A673 (cell line): ENCODE results near the gene GABRP. TPM values are rescaled to one million over a fixed set of nuclear protein-coding genes. Genes with fewer than 3 reads are reported as not detected.

Experiments used
- BruUV-seq: library from RNA; stranded (reverse); fragments of 400-500 nt; replicated peaks from 2 replicates; lab custom pipeline; 2021; lab: Mats Ljungman, UMichigan
- CTCF ChIA-PET: fragments of 300-600 bp; sonication (Branson Sonifier 250); formaldehyde crosslinking; loops from one replicate; lab custom pipeline; 2022; ENCODE audit warnings: antibody characterized with exemption; lab: Charles Lee
- POLR2A ChIA-PET: fragments of 300-600 bp; sonication (Branson Sonifier 250); formaldehyde crosslinking; loops from one replicate; lab custom pipeline; 2022; ENCODE audit warnings: antibody characterized with exemption; ENCODE audit not compliant: low non-redundant PET; lab: Charles Lee
- DNase-seq: peaks from one replicate; pipeline ENCODE4 v3.0.0-alpha.2; 2015; ENCODE audit warnings: low spot score
- H3K27ac ChIP-seq: fragments of 200-600 bp; sonication (generic); 2 replicates; pipeline ENCODE4 v1.5.1; 2016; ENCODE audit warnings: mixed run types, low read depth, mild to moderate bottlenecking, mixed read lengths, antibody characterized with exemption, low read length; ENCODE audit not compliant: poor library complexity, severe bottlenecking
- H3K27me3 ChIP-seq: fragments of 200-600 bp; sonication (generic); replicated peaks from 2 replicates; pipeline ENCODE4 v1.6.1; 2017; ENCODE audit warnings: mixed run types, low read depth, mild to moderate bottlenecking, mixed read lengths, antibody characterized with exemption, low read length; ENCODE audit not compliant: insufficient read depth, poor library complexity
- H3K36me3 ChIP-seq: fragments of 200-600 bp; sonication (generic); 2 replicates; pipeline ENCODE4 v1.6.1; 2016; ENCODE audit warnings: mixed run types, mild to moderate bottlenecking, mixed read lengths, antibody characterized with exemption, low read length; ENCODE audit not compliant: insufficient read depth, poor library complexity, severe bottlenecking
- H3K4me1 ChIP-seq: fragments of 200-600 bp; sonication (generic); 2 replicates; pipeline ENCODE4 v1.6.1; 2017; ENCODE audit warnings: mixed run types, mild to moderate bottlenecking, mixed read lengths, antibody characterized with exemption, low read length; ENCODE audit not compliant: insufficient read depth, poor library complexity, severe bottlenecking
- H3K4me3 ChIP-seq: fragments of 200-600 bp; sonication (generic); 2 replicates; pipeline ENCODE4 v1.5.1; 2016; ENCODE audit warnings: low read depth, mixed run types, mild to moderate bottlenecking, mixed read lengths, low read length; ENCODE audit not compliant: poor library complexity, severe bottlenecking
- H3K9me3 ChIP-seq: fragments of 200-600 bp; sonication (generic); 2 replicates; pipeline ENCODE4 v1.6.1; 2016; ENCODE audit warnings: mixed run types, low read depth, mild to moderate bottlenecking, mixed read lengths, antibody characterized with exemption, low read length; ENCODE audit not compliant: poor library complexity, severe bottlenecking
- CTCF ChIP-seq: fragments of 300-800, 200-600 bp; sonication (generic); conservative IDR thresholded peaks from 2 replicates; pipeline ENCODE4 v1.5.1; 2017; ENCODE audit warnings: low read depth, mild to moderate bottlenecking, antibody characterized with exemption, low read length, moderate library complexity, mixed read lengths
- EZH2 ChIP-seq: fragments of 200-600 bp; sonication (generic); IDR thresholded peaks from 2 replicates; pipeline ENCODE4 v1.6.1; 2017; ENCODE audit warnings: borderline replicate concordance, low read depth, mild to moderate bottlenecking, mixed read lengths, antibody characterized with exemption, low read length; ENCODE audit not compliant: poor library complexity, severe bottlenecking
- intact Hi-C: fragments of 100-400 bp; cut with micrococcal nuclease; formaldehyde crosslinking; loops from one replicate; pipeline ENCODE4 v1.10.0; 2022; ENCODE audit not compliant: unreplicated experiment
- total RNA-seq: library from RNA; stranded (reverse); gene quantifications from 2 replicates; pipeline ENCODE4 v1.2.3, GENCODE V29; 2021

Gene GABRP
- total RNA-seq, 1 experiment from 2014 or later = 0.09 TPM

DNA sequence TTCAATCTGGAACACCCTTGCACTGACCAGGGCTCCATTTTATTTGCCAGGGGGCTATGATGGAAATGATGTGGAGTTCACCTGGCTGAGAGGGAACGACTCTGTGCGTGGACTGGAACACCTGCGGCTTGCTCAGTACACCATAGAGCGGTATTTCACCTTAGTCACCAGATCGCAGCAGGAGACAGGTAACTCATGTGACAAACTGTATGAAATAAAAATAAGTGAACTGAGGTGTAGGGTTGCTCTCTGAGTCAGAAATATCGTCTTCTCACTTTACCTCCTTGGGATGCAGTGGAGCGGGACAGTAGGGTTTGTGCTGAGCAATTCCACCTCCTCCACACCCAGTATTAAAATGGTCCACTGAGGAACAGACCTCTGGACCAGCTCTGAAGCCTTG, 22.1 kb downstream of the GABRP start:
- TF ChIP-seq CTCF = no peak
- POLR2A ChIA-PET = no interaction called here
- intact Hi-C loops = no loop called here

GRCh38 chr5:170809551-170809950, 26.0 kb downstream of the GABRP start:
- Histone ChIP-seq H3K4me3 (no peak overlapping the region), H3K4me1 (no peaks in the 10 kb centered on the region), H3K27me3 (peaks cover 35% of the 10 kb centered on the region), H3K9me3 (no peaks in the 10 kb centered on the region), H3K27ac (no peak overlapping the region), H3K36me3 (no peaks in the 10 kb centered on the region)
- BruUV-seq = no TSS peak
- ChIA-PET POLR2A (no interaction called here), CTCF (no interaction called here)
- intact Hi-C loops = no loop called here
- peak; percentile 3 for DNase-seq
- TF ChIP-seq EZH2 (no peak), CTCF (no peak)

More for the DNA sequence above, 22.1 kb downstream of the GABRP start:
- H3K27me3 ChIP-seq = peaks cover 28% of the 10 kb centered on the region
- no peaks in the 10 kb centered on the region for H3K36me3 ChIP-seq
- no peak overlapping the region for H3K27ac ChIP-seq
- no peak overlapping the region for H3K4me3 ChIP-seq
- CTCF ChIA-PET = no interaction called here
- no peaks in the 10 kb centered on the region for H3K4me1 ChIP-seq
- BruUV-seq = no TSS peak
- DNase-seq = no peak
- no peaks in the 10 kb centered on the region for H3K9me3 ChIP-seq

- BruUV-seq = no TSS peak
- Histone ChIP-seq H3K36me3 (no peaks in the 10 kb centered on the region), H3K4me1 (no peaks in the 10 kb centered on the region), H3K4me3 (no peak overlapping the region), H3K27me3 (peaks cover 21% of the 10 kb centered on the region), H3K9me3 (no peaks in the 10 kb centered on the region), H3K27ac (no peak overlapping the region)
- intact Hi-C loops = no loop called here
- CTCF ChIA-PET = no interaction called here
- POLR2A ChIA-PET = no interaction called here
- DNase-seq = no peak
- TF ChIP-seq EZH2 = no peak
- TF ChIP-seq CTCF = no peak
Observed at GRCh38 chr5:170811719-170812118, 28.2 kb downstream of the GABRP start.
